Astrocyte (in vitro differentiated cells and primary cell): Measurements from ENCODE around the gene HS6ST3.

Experiments used
- EZH2 ChIP-seq: IDR thresholded peaks from 2 replicates; pipeline ENCODE4 v1.6.1; 2012; ENCODE audit warnings: mild to moderate bottlenecking, low read length, inconsistent platforms; ENCODE audit not compliant: insufficient read depth
- TF ChIP-seq, protein P1 (sequence below): IDR thresholded peaks from 2 replicates; pipeline ENCODE4 v1.5.1; 2011; ENCODE audit warnings: low read depth, mild to moderate bottlenecking, inconsistent platforms, low read length, moderate library complexity; ENCODE audit not compliant: insufficient read depth

DNA sequence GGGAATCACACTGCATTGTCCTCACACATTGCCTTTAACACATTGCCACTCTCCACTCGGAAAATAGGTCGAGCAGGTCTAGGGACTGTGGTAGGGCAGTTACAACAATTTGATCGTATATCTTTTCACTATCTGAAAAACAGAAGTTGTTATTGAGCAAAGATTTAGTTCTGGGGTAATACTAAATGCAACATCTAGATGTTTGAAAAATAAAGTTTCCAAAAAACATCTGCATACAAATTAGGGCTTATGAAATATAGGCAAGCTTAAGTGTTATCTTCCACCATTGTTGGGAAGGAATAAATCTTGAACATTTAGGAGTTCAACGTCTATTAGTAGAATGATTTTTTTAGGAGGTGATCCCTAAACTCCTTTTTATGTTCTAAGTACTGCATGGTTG lies 768 bp upstream of the HS6ST3 start:
- TF ChIP-seq, protein P1, sequence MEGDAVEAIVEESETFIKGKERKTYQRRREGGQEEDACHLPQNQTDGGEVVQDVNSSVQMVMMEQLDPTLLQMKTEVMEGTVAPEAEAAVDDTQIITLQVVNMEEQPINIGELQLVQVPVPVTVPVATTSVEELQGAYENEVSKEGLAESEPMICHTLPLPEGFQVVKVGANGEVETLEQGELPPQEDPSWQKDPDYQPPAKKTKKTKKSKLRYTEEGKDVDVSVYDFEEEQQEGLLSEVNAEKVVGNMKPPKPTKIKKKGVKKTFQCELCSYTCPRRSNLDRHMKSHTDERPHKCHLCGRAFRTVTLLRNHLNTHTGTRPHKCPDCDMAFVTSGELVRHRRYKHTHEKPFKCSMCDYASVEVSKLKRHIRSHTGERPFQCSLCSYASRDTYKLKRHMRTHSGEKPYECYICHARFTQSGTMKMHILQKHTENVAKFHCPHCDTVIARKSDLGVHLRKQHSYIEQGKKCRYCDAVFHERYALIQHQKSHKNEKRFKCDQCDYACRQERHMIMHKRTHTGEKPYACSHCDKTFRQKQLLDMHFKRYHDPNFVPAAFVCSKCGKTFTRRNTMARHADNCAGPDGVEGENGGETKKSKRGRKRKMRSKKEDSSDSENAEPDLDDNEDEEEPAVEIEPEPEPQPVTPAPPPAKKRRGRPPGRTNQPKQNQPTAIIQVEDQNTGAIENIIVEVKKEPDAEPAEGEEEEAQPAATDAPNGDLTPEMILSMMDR, result no peak
- no peak for TF ChIP-seq EZH2
